Endothelial cell of umbilical vein (primary cell): ENCODE measurements around the gene PPFIBP1. TPM values are rescaled to one million over a fixed set of nuclear protein-coding genes. Genes with fewer than 3 reads are reported as not detected.

Experiments used
- BruUV-seq: library from RNA; stranded (reverse); fragments of 400-500 nt; replicated peaks from 2 replicates; lab custom pipeline; 2021; lab: Mats Ljungman, UMichigan
- CTCF ChIA-PET: fragments of 300-600, 350-600 bp; sonication (Branson Sonifier 250); formaldehyde crosslinking; loops from one replicate; lab custom pipeline; 2021; ENCODE audit warnings: antibody characterized with exemption, inconsistent platforms; lab: Charles Lee
- POLR2A ChIA-PET: fragments of 300-600, 350-600 bp; sonication (Branson Sonifier 250); formaldehyde crosslinking; loops from one replicate; lab custom pipeline; 2021; ENCODE audit warnings: antibody characterized with exemption, inconsistent platforms; lab: Charles Lee
- DNase-seq: peaks from one replicate; pipeline ENCODE4 v3.0.0-alpha.2; 2011; ENCODE audit warnings: low read depth, low spot score
- FAIRE-seq: peaks from 2 replicates; lab custom pipeline; 2011; peaks lifted over from hg19 to GRCh38; lab: Jason Lieb, UNC
- H2AFZ ChIP-seq: 2 replicates; pipeline ENCODE4 v1.6.0; 2012; ENCODE audit warnings: low read depth, low read length, control low read depth, inconsistent platforms
- H3K27ac ChIP-seq: 2 replicates; pipeline ENCODE4 v1.5.1; 2011; ENCODE audit warnings: low read depth, mild to moderate bottlenecking, control low read depth, low read length, moderate library complexity; ENCODE audit not compliant: insufficient read depth
- H3K27me3 ChIP-seq, 2 experiments: 2 replicates each; pipeline versions ENCODE4 v1.6.0 to v1.6.1; 2011; ENCODE audit warnings: low read length in 2 of 2, mixed read lengths in 1 of 2; ENCODE audit not compliant: control insufficient read depth in 2 of 2, insufficient read depth in 2 of 2
- H3K36me3 ChIP-seq, 2 experiments: 2 replicates in 1 of 2; 3 replicates in 1 of 2; pipeline ENCODE4 v1.5.1; 2011; ENCODE audit warnings: low read length in 2 of 2, mild to moderate bottlenecking in 1 of 2, moderate library complexity in 1 of 2; ENCODE audit not compliant: control insufficient read depth in 2 of 2, insufficient read depth in 2 of 2; ENCODE audit errors: extremely low read depth in 1 of 2
- H3K4me1 ChIP-seq: 3 replicates; pipeline ENCODE4 v1.5.1; 2011; ENCODE audit warnings: mild to moderate bottlenecking, low read length; ENCODE audit not compliant: control insufficient read depth, insufficient read depth; ENCODE audit errors: extremely low read depth
- H3K4me2 ChIP-seq: 2 replicates; pipeline ENCODE4 v1.6.1; 2011; ENCODE audit warnings: low read length, control low read depth, mixed read lengths; ENCODE audit not compliant: insufficient read depth
- H3K4me3 ChIP-seq, 3 experiments: fragments of 200-600 bp in 1 of 3; sonication (generic), shearing (Covaris generic) in 1 of 3; replicated peaks in 1 of 3; 2 replicates each; pipeline ENCODE4 v1.5.1; 2011 to 2016; ENCODE audit warnings: control low read depth in 3 of 3, low read length in 3 of 3, mild to moderate bottlenecking in 2 of 3, inconsistent platforms in 1 of 3, low read depth in 1 of 3, moderate library complexity in 1 of 3; ENCODE audit not compliant: insufficient read depth in 1 of 3
- H3K79me2 ChIP-seq: 2 replicates; pipeline ENCODE4 v1.6.0; 2012; ENCODE audit warnings: low read length, inconsistent platforms; ENCODE audit not compliant: control insufficient read depth, insufficient read depth
- H3K9ac ChIP-seq: replicated peaks from 2 replicates; pipeline ENCODE3; 2011; ENCODE audit warnings: low read length, control low read depth; ENCODE audit not compliant: insufficient read depth; ENCODE audit errors: extremely low read depth
- H3K9me1 ChIP-seq: replicated peaks from 3 replicates; pipeline ENCODE4 v1.6.0; 2011; ENCODE audit warnings: mild to moderate bottlenecking, low read length; ENCODE audit not compliant: control insufficient read depth, insufficient read depth; ENCODE audit errors: extremely low read depth
- H3K9me3 ChIP-seq: replicated peaks from 2 replicates; pipeline ENCODE4 v1.5.1; 2012; ENCODE audit warnings: low read length, inconsistent platforms; ENCODE audit not compliant: control insufficient read depth, insufficient read depth
- H4K20me1 ChIP-seq: replicated peaks from 2 replicates; pipeline ENCODE3; 2011; ENCODE audit warnings: mild to moderate bottlenecking, low read length; ENCODE audit not compliant: control insufficient read depth, insufficient read depth; ENCODE audit errors: extremely low read depth
- CTCF ChIP-seq, 2 donors: IDR thresholded peaks; 1 replicate in 1 of 2; 2 replicates in 1 of 2; pipeline ENCODE4 v1.5.1; 2011; ENCODE audit warnings: low read length in 2 of 2, mild to moderate bottlenecking in 2 of 2, moderate library complexity in 2 of 2, control low read depth in 1 of 2, inconsistent platforms in 1 of 2, low read depth in 1 of 2; ENCODE audit not compliant: insufficient read depth in 1 of 2; ENCODE audit errors: extremely low read depth in 1 of 2
- EZH2 ChIP-seq: IDR thresholded peaks from 2 replicates; pipeline ENCODE4 v1.6.1; 2012; ENCODE audit warnings: borderline replicate concordance, low read depth, mild to moderate bottlenecking, moderate library complexity, low read length, inconsistent platforms; ENCODE audit not compliant: severe bottlenecking
- FOS ChIP-seq: IDR thresholded peaks from 2 replicates; pipeline ENCODE4 v1.6.1; 2011; ENCODE audit warnings: mild to moderate bottlenecking, low read length, moderate library complexity, borderline replicate concordance; ENCODE audit not compliant: insufficient read depth
- GATA2 ChIP-seq: IDR thresholded peaks from 2 replicates; pipeline ENCODE4 v1.7.0; 2011; ENCODE audit warnings: low read depth, mild to moderate bottlenecking, moderate library complexity, mixed read lengths, low read length; ENCODE audit not compliant: insufficient read length, insufficient read depth
- JUN ChIP-seq: IDR thresholded peaks from 2 replicates; pipeline ENCODE4 v1.6.1; 2011; ENCODE audit warnings: borderline replicate concordance, low read depth; ENCODE audit not compliant: insufficient read length, insufficient read depth
- MAX ChIP-seq: IDR thresholded peaks from 2 replicates; pipeline ENCODE4 v1.6.1; 2011; ENCODE audit not compliant: insufficient read depth, insufficient read length
- MYC ChIP-seq: IDR thresholded peaks from one replicate; pipeline ENCODE4 v1.6.1; 2011; ENCODE audit warnings: mild to moderate bottlenecking, low read depth, low read length
- POLR2A ChIP-seq: IDR thresholded peaks from 2 replicates; pipeline ENCODE4 v1.6.1; 2012; ENCODE audit warnings: low read depth, mild to moderate bottlenecking, control low read depth, low read length
- POLR2AphosphoS5 ChIP-seq: IDR thresholded peaks from 2 replicates; pipeline ENCODE4 v1.6.1; 2012; ENCODE audit warnings: low read depth, mild to moderate bottlenecking, control low read depth, low read length, moderate library complexity; ENCODE audit not compliant: insufficient read depth
- dilution Hi-C: fragments of 300-500 bp; cut with MboI; formaldehyde crosslinking; loops from one replicate; pipeline ENCODE4 v1.15.0; 2019; ENCODE audit warnings: low sequenced_read_pairs; ENCODE audit not compliant: extremely low pct_ligation_motif_present
- intact Hi-C: fragments of 100-400 bp; cut with micrococcal nuclease; formaldehyde crosslinking; loops from one replicate; pipeline ENCODE4 v1.10.0; 2022
- polyA plus RNA-seq, 4 experiments: library from polyadenylated mRNA; depleted of rRNA in 3 of 4; stranded (reverse) in 3 of 4; unstranded in 1 of 4; fragments of >200 nt; gene quantifications; 2 replicates each; pipeline versions ENCODE4 v1.2.1 to v1.2.3, GENCODE V29; 2011 to 2012; ENCODE audit warnings: missing spikeins in 1 of 4
- total RNA-seq: library from RNA; stranded (reverse); gene quantifications from 2 replicates; pipeline ENCODE4 v1.2.3, GENCODE V29; 2021

PPFIBP1 gene
- total and polyA plus RNA-seq, 2 donors (not counting 3 experiments of a cell fraction or from before 2014, with no cell fraction given): 45.5 to 154 TPM

GRCh38 chr12:27619308-27619707 is 95.3 kb downstream of the PPFIBP1 start:
- Histone ChIP-seq H3K9me3 (no peaks in the 10 kb centered on the region), H4K20me1 (no peaks in the 10 kb centered on the region), H2AFZ (no peak overlapping the region), H3K27me3 (no peaks in the 10 kb centered on the region), H3K4me1 (peaks cover 76% of the 10 kb centered on the region), H3K4me2 (peak overlapping the region; percentile 65), H3K36me3 (no peaks in the 10 kb centered on the region), H3K27ac (peak overlapping the region; percentile 71), H3K9me1 (no peaks in the 10 kb centered on the region), H3K9ac (no peak overlapping the region), H3K79me2 (peaks cover 67% of the 10 kb centered on the region), H3K4me3 (no peak overlapping the region)
- ChIA-PET POLR2A (no interaction called here), CTCF (no interaction called here)
- intact Hi-C loops: loop anchor here (1.0 to 5.0 kb wide), 4 partner anchors 45 to 157 kb away; no protein-coding TSS in a partner anchor
- DNase-seq: peak; percentile 87
- no TSS peak for BruUV-seq
- dilution Hi-C loops: no loop called here
- peak; percentile 93 for FAIRE-seq
- TF ChIP-seq FOS (peak; percentile 95), POLR2A (peak; percentile 51), MAX (no peak), MYC (no peak), EZH2 (no peak), JUN (peak; percentile 99), POLR2AphosphoS5 (peak; percentile 81), CTCF (IDR thresholded peaks at IDR 0.05; ENCODE audit: extremely low read depth in 1 of 2, insufficient read depth in 1 of 2, low read depth in 1 of 2, low read length in 2 of 2) (no peak), GATA2 (peak; percentile 66)
